IPS-NIHi7 (cell line): ENCODE data around the gene C1QTNF2.

Source experiments
- DNase-seq: peaks from one replicate; pipeline ENCODE4 v3.0.0; 2012; ENCODE audit warnings: mixed read lengths; ENCODE audit errors: extremely low spot score

C1QTNF2 gene

GRCh38 chr5:160369990-160370712, at the start of gene C1QTNF2:
TSS of gene C1QTNF2 (minus strand) at chr5:160370626. CDS start at chr5:160355011, 15,615 bp downstream.
- DNase-seq, result peak; percentile 79

- no peak for DNase-seq
Measured at GRCh38 chr5:160420331-160420610, 49.8 kb upstream of the C1QTNF2 start.

- no peak for DNase-seq
Measured at GRCh38 chr5:160419458-160420330, 49.3 kb upstream of the C1QTNF2 start.

- DNase-seq, result peak; percentile 95
Measured at GRCh38 chr5:160418561-160419457, 48.4 kb upstream of the C1QTNF2 start, which contains the start of gene SLU7. TSS of gene SLU7 (minus strand) at chr5:160419081. CDS start at chr5:160415294, 3,787 bp downstream.

GRCh38 chr5:160399402-160400353, 29.3 kb upstream of the C1QTNF2 start, which contains the start of gene FAM200C:
TSS of gene FAM200C (minus strand) at chr5:160400054. CDS start at chr5:160395490, 4,564 bp downstream.
- peak; percentile 99 for DNase-seq

GRCh38 chr5:160398806-160399205, 28.4 kb upstream of the C1QTNF2 start:
- DNase-seq, result no peak

- no peak for DNase-seq
Measured at GRCh38 chr5:160397492-160397891, 27.1 kb upstream of the C1QTNF2 start.

- DNase-seq, result no peak
Measured at GRCh38 chr5:160395111-160395510, 24.7 kb upstream of the C1QTNF2 start.

- DNase-seq, result no peak
Measured at GRCh38 chr5:160390787-160391696, 20.6 kb upstream of the C1QTNF2 start.

- DNase-seq, result no peak
Measured at GRCh38 chr5:160387445-160387844, 17.0 kb upstream of the C1QTNF2 start.

GRCh38 chr5:160385496-160385895, 15.1 kb upstream of the C1QTNF2 start:
- no peak for DNase-seq

GRCh38 chr5:160384681-160385080, 14.3 kb upstream of the C1QTNF2 start:
- no peak for DNase-seq

- DNase-seq, result no peak
Measured at GRCh38 chr5:160382346-160382745, 11.9 kb upstream of the C1QTNF2 start.

- DNase-seq, result no peak
Measured at GRCh38 chr5:160380041-160380440, 9.6 kb upstream of the C1QTNF2 start.

- DNase-seq, result no peak
Measured at GRCh38 chr5:160379511-160379910, 9.1 kb upstream of the C1QTNF2 start.

- no peak for DNase-seq
Measured at GRCh38 chr5:160378330-160378729, 7.9 kb upstream of the C1QTNF2 start.

GRCh38 chr5:160377651-160378050, 7.2 kb upstream of the C1QTNF2 start:
- DNase-seq, result no peak

- DNase-seq, result no peak
Measured at GRCh38 chr5:160376416-160376815, 6.0 kb upstream of the C1QTNF2 start.

- no peak for DNase-seq
Measured at GRCh38 chr5:160375701-160376100, 5.3 kb upstream of the C1QTNF2 start.

- no peak for DNase-seq
Measured at GRCh38 chr5:160375166-160375565, 4.7 kb upstream of the C1QTNF2 start.
